Measurements from ENCODE around the gene SETD5. TPM values are rescaled to one million over a fixed set of nuclear protein-coding genes. Genes with fewer than 3 reads are reported as not detected.

Gene SETD5
- total RNA-seq, 4 donors from 2014 or later = 84.0 to 158 (median 114) TPM

DNA sequence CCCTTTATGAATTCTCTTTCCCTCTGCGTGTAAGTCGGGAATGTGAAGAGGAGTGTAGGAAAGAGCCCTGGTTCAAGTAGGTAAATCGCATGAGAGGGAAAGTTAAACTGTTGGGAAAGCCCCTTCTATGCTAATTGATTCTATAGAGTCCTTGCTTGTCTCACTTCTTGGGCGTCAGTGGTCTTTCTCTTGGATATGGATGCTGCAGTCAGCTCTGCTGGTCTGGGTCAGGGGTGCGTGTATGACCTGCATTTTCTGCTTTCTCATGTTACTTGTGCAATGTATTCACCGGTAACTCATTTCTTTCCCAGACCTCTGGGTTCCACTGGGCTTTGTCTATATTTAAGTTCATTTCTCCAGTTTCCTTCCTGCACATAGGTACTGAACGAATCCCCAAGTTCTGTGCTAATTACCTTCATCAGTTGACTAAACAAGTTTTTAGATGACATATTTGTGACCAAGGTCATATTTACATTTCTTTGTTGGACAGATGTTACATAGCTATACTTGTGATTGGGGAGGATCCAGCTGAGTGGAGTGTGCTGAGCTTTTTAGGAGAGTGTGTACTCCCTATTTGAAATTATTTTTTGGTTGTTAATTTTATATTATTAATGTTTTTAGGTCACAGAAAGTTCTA is 1.4 kb downstream of the SETD5 start:
- H3K4me3 ChIP-seq (replicated peaks in 1 of 3) = peak overlapping the region; percentile 79 to 88 (median 85)
- H3K27me3 ChIP-seq = no peaks in the 10 kb centered on the region
- no peaks in the 10 kb centered on the region for H3K36me3 ChIP-seq
- TF ChIP-seq POLR2A (IDR thresholded peaks at IDR 0.05) = no peak
- TF ChIP-seq, protein P1, sequence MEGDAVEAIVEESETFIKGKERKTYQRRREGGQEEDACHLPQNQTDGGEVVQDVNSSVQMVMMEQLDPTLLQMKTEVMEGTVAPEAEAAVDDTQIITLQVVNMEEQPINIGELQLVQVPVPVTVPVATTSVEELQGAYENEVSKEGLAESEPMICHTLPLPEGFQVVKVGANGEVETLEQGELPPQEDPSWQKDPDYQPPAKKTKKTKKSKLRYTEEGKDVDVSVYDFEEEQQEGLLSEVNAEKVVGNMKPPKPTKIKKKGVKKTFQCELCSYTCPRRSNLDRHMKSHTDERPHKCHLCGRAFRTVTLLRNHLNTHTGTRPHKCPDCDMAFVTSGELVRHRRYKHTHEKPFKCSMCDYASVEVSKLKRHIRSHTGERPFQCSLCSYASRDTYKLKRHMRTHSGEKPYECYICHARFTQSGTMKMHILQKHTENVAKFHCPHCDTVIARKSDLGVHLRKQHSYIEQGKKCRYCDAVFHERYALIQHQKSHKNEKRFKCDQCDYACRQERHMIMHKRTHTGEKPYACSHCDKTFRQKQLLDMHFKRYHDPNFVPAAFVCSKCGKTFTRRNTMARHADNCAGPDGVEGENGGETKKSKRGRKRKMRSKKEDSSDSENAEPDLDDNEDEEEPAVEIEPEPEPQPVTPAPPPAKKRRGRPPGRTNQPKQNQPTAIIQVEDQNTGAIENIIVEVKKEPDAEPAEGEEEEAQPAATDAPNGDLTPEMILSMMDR (IDR thresholded peaks at IDR 0.05) = no peak
- DNase-seq = no peak
- H3K9me3 ChIP-seq = no peaks in the 10 kb centered on the region
- intact Hi-C loops (cut with DNase I) = no loop called here
- H3K27ac ChIP-seq = peak overlapping the region; percentile 97 to 99 (median 98)
- peaks cover 52 to 54% of the 10 kb centered on the region in 2 donors for H3K4me1 ChIP-seq
- 2 to 3% methylated on average over 7 of the region's 7 CpGs for WGBS, 2 donors

DNA sequence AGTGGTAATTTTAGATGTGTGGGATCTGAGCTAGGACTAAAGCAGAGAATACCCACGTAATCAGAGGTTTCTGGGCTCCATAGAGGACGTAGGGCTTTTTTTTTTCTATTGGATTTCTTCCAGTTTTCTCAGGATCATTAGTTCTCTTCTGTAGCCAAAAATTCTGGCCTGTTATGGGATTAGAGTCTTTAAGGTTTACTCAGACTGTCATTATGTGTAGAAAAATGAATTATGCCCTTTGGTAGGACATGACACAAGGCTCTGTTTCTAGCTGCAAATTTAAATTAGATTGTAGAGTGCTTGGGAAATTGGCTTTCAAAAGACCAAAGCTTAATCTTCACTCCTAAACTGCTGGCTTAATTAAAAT is 1.9 kb downstream of the SETD5 start:
- no peak for TF ChIP-seq POLR2A (IDR thresholded peaks at IDR 0.05)
- TF ChIP-seq, protein P1 (IDR thresholded peaks at IDR 0.05) = no peak
- whole genome bisulfite sequencing, 2 donors = 0 to 1% methylated on average over 2 of the region's 2 CpGs
- no peaks in the 10 kb centered on the region for H3K9me3 ChIP-seq
- peak overlapping the region; percentile 97 to 99 (median 98) for H3K27ac ChIP-seq
- H3K4me1 ChIP-seq = peaks cover 52 to 59% of the 10 kb centered on the region in 2 donors
- no peak for DNase-seq
- peak overlapping the region in 2 of 3 donors; percentile 79 to 88 for H3K4me3 ChIP-seq (replicated peaks in 1 of 3)
- intact Hi-C loops (cut with DNase I) = no loop called here
- no peaks in the 10 kb centered on the region for H3K27me3 ChIP-seq
- no peaks in the 10 kb centered on the region for H3K36me3 ChIP-seq

DNA sequence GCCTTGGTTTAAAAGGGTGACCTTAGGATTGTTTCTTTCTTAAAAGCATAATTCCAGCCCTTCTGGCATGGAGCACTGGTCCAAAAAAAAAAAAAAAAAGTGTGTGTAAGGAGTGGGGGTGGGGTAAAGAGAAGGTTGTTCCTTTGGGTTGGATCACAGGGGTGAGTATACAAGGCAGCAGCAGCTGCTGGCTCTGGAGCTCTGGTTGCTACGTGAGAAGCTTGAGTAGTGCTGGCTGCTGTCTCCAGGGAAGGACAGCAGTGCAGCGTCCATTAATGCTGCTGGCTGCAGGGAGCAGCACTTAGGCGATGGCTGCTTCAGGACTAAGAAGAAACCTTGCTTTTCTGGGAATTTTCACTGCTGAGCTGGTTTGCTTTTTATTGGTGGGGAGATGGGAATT is 2.3 kb downstream of the SETD5 start:
- Histone ChIP-seq H3K36me3 (no peaks in the 10 kb centered on the region), H3K9me3 (no peaks in the 10 kb centered on the region), H3K27ac (peak overlapping the region; percentile 97 to 99 (median 98)), H3K27me3 (no peaks in the 10 kb centered on the region), H3K4me3 (replicated peaks in 1 of 3) (peak overlapping the region in 2 of 3 donors; percentile 79 to 88), H3K4me1 (peaks cover 52 to 63% of the 10 kb centered on the region in 2 donors)
- DNase-seq = peak; percentile 79 to 81
- WGBS, 2 donors = 0 to 1% methylated on average over 3 of the region's 3 CpGs
- intact Hi-C loops (cut with DNase I) = no loop called here
- TF ChIP-seq POLR2A (IDR thresholded peaks at IDR 0.05) = peak in 1 of 2 donors; percentile 39
- TF ChIP-seq, protein P1 (IDR thresholded peaks at IDR 0.05) = no peak

DNA sequence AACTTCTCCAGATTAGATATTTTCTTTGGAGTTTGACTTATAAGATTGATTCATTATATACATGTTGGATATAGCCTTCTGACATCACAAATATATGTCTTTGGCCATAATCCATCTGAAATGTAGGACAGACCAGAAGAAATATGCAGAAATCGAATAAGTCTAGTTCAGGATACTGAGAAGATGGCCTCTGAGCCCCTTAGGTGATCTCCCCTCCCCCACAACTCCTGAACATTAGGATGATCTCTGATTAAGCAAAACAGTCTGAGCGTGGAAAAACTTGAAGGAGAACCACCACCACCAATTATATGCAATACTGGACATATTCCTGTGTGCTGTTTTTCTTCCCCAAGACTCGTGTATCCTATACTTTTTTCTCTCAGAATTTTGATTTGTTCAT is 3.2 kb downstream of the SETD5 start:
- no peak for TF ChIP-seq POLR2A (IDR thresholded peaks at IDR 0.05)
- TF ChIP-seq, protein P1 (IDR thresholded peaks at IDR 0.05) = no peak
- Histone ChIP-seq H3K4me1 (peaks cover 49 to 67% of the 10 kb centered on the region in 2 donors), H3K4me3 (replicated peaks in 1 of 3) (no peak overlapping the region), H3K27me3 (no peaks in the 10 kb centered on the region), H3K9me3 (no peaks in the 10 kb centered on the region), H3K27ac (peak overlapping the region; percentile 10 to 99 (median 98)), H3K36me3 (no peaks in the 10 kb centered on the region)
- no peak for DNase-seq
- 37% methylated on average over 3 of the region's 3 CpGs for WGBS, 2 donors
- intact Hi-C loops (cut with DNase I) = no loop called here

DNA sequence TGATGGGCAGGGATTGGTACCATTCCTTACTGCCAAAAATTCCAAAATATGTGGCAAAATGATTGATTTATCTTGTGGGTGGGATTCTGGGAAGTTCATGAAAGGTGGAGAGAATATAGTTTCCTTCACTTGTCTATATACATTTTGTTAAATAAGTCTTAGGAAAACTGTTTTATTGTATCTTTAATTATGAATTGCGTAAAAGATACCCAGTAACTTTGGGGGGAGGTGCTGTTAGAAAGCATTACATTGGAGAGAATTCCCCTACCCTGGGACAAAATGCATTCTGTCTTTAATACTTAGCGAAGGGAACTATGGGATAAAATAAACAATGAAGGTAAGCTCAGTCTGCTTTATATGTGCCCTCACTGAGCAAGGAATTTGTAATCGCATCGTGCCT is 4.6 kb downstream of the SETD5 start:
- DNase-seq = no peak
- WGBS, 2 donors = 42 to 43% methylated on average over 4 of the region's 4 CpGs
- H3K9me3 ChIP-seq = no peaks in the 10 kb centered on the region
- H3K4me1 ChIP-seq = peaks cover 56 to 66% of the 10 kb centered on the region in 2 donors
- no peaks in the 10 kb centered on the region for H3K36me3 ChIP-seq
- no peak overlapping the region for H3K4me3 ChIP-seq (replicated peaks in 1 of 3)
- TF ChIP-seq, protein P1 (IDR thresholded peaks at IDR 0.05) = no peak
- no peak for TF ChIP-seq POLR2A (IDR thresholded peaks at IDR 0.05)
- no peaks in the 10 kb centered on the region for H3K27me3 ChIP-seq
- intact Hi-C loops (cut with DNase I) = no loop called here
- peak overlapping the region in 1 of 3 donors; percentile 12 for H3K27ac ChIP-seq
